ENCODE results near the gene CCDC192.

DNA sequence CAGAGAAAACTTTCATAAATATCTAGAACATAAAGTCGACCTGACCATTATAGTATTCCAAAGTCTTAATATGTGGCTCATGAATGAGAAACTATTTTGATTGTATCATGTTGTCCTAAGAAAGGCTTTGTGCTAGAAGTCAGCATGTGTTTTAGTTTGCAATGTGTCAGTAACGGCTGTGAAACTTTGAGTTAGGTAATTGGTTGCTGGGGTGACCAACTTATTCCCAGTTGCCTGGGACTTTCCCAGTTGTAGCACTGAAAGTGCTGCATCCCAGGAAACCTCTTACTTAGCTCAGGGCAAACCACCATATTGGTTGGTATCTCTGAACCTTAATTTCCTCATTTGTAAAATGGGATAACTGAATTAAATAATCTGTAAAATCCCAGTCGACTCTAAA lies 265.8 kb downstream of the CCDC192 start:
- TF ChIP-seq, protein P1, sequence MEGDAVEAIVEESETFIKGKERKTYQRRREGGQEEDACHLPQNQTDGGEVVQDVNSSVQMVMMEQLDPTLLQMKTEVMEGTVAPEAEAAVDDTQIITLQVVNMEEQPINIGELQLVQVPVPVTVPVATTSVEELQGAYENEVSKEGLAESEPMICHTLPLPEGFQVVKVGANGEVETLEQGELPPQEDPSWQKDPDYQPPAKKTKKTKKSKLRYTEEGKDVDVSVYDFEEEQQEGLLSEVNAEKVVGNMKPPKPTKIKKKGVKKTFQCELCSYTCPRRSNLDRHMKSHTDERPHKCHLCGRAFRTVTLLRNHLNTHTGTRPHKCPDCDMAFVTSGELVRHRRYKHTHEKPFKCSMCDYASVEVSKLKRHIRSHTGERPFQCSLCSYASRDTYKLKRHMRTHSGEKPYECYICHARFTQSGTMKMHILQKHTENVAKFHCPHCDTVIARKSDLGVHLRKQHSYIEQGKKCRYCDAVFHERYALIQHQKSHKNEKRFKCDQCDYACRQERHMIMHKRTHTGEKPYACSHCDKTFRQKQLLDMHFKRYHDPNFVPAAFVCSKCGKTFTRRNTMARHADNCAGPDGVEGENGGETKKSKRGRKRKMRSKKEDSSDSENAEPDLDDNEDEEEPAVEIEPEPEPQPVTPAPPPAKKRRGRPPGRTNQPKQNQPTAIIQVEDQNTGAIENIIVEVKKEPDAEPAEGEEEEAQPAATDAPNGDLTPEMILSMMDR (IDR thresholded peaks at IDR 0.05) = no peak
- no peak for TF ChIP-seq EP300 (IDR thresholded peaks at IDR 0.05)
- no peak for TF ChIP-seq POLR2A (IDR thresholded peaks at IDR 0.05)

All from ovary (tissue), 3 donors.